ENCODE data around the gene CHADL.

DNA sequence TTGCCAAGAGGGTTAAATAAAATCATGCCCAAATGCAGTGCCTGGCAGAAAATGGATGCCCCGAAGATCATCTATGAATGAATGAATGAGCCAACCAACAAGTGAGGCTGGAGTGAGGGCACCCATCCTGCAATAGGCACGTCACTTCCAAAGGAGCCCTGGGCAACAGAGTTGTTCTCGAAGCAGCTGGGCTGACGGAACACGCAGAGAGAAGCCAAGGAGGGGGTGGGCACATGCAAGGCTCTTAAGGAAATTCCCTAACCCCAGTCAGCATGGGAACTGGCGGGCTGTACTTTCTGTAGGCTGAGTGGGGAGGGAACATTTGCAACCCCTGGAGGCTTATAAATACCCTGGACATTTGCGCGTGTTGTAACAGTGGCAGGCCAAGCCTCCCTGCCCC, 11.6 kb upstream of the CHADL start:
- TF ChIP-seq POLR2A (IDR thresholded peaks at IDR 0.05): no peak
- TF ChIP-seq, protein P1, sequence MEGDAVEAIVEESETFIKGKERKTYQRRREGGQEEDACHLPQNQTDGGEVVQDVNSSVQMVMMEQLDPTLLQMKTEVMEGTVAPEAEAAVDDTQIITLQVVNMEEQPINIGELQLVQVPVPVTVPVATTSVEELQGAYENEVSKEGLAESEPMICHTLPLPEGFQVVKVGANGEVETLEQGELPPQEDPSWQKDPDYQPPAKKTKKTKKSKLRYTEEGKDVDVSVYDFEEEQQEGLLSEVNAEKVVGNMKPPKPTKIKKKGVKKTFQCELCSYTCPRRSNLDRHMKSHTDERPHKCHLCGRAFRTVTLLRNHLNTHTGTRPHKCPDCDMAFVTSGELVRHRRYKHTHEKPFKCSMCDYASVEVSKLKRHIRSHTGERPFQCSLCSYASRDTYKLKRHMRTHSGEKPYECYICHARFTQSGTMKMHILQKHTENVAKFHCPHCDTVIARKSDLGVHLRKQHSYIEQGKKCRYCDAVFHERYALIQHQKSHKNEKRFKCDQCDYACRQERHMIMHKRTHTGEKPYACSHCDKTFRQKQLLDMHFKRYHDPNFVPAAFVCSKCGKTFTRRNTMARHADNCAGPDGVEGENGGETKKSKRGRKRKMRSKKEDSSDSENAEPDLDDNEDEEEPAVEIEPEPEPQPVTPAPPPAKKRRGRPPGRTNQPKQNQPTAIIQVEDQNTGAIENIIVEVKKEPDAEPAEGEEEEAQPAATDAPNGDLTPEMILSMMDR (IDR thresholded peaks at IDR 0.05 in 8 of 11, conservative IDR thresholded peaks at IDR 0.05 in 3 of 11): no peak
- TF ChIP-seq POLR2AphosphoS5 (IDR thresholded peaks at IDR 0.05): no peak
